ENCODE results near the gene FAIM2.

- TF ChIP-seq CTCF (IDR thresholded peaks at IDR 0.05; ENCODE audit: low read depth, low read length) (no peak), EZH2phosphoT487 (IDR thresholded peaks at IDR 0.05; ENCODE audit: low read depth) (no peak)
Measured at GRCh38 chr12:49932023-49932422, 28.3 kb upstream of the FAIM2 start.

All from OCI-LY3 (cell line).